ENCODE results near the gene SIRT3.
"Not testable (repeated sequence)": the region's sequence is repeated elsewhere in the genome, so short reads cannot be mapped to it uniquely, and the experiment has no call there.

SIRT3 gene

GRCh38 chr11:190546-190945, 45.6 kb downstream of the SIRT3 start:
- not testable (repeated sequence) for H3K27me3 ChIP-seq (ENCODE audit: control insufficient read depth in 1 of 2, insufficient read depth in 2 of 2, low read length in 2 of 2); H3K4me3 ChIP-seq (ENCODE audit: low read length in 2 of 2); H3K9me3 ChIP-seq (ENCODE audit: control insufficient read depth in 2 of 2, low read length in 2 of 2); H3K27ac ChIP-seq (ENCODE audit: low read length); H3K4me1 ChIP-seq (ENCODE audit: control insufficient read depth, insufficient read depth, low read length); H3K36me3 ChIP-seq (ENCODE audit: control insufficient read depth in 2 of 2, insufficient read depth in 2 of 2, low read length in 2 of 2); H3K9ac ChIP-seq (ENCODE audit: low read length in 2 of 2)

GRCh38 chr11:189843-190311, 46.3 kb downstream of the SIRT3 start:
- H3K4me1 ChIP-seq (ENCODE audit: control insufficient read depth, insufficient read depth, low read length); H3K27me3 ChIP-seq (ENCODE audit: control insufficient read depth in 1 of 2, insufficient read depth in 2 of 2, low read length in 2 of 2); H3K9me3 ChIP-seq (ENCODE audit: control insufficient read depth in 2 of 2, low read length in 2 of 2); H3K9ac ChIP-seq (ENCODE audit: low read length in 2 of 2); H3K4me3 ChIP-seq (ENCODE audit: low read length in 2 of 2); H3K36me3 ChIP-seq (ENCODE audit: control insufficient read depth in 2 of 2, insufficient read depth in 2 of 2, low read length in 2 of 2); H3K27ac ChIP-seq (ENCODE audit: low read length): not testable (repeated sequence)

- H3K27ac ChIP-seq (ENCODE audit: low read length); H3K9ac ChIP-seq (ENCODE audit: low read length in 2 of 2); H3K9me3 ChIP-seq (ENCODE audit: control insufficient read depth in 2 of 2, low read length in 2 of 2); H3K27me3 ChIP-seq (ENCODE audit: control insufficient read depth in 1 of 2, insufficient read depth in 2 of 2, low read length in 2 of 2); H3K36me3 ChIP-seq (ENCODE audit: control insufficient read depth in 2 of 2, insufficient read depth in 2 of 2, low read length in 2 of 2); H3K4me1 ChIP-seq (ENCODE audit: control insufficient read depth, insufficient read depth, low read length); H3K4me3 ChIP-seq (ENCODE audit: low read length in 2 of 2): not testable (repeated sequence)
Measured at GRCh38 chr11:189200-189783, 46.9 kb downstream of the SIRT3 start.

DNA sequence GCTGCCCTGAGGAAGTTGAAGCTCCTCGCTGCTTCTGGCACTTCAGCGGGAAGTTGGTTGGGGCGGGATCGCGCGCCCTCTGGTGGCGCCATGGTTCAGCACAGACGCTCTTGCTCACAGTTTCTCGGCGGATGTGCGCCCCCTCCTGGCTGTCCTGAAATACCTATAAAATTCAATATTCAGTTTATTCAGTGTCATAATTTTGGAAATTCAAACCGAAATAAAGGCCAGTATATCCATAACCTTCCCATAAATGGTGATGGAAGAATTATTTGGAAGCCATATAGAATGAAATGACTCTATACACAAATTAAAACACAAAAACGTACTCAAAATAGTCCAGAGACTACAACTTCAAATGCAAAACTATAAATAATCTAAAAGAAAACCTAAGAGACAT, 55.9 kb downstream of the SIRT3 start:
- H3K27ac ChIP-seq (ENCODE audit: low read length); H3K9me3 ChIP-seq (ENCODE audit: control insufficient read depth in 2 of 2, low read length in 2 of 2): not testable (repeated sequence)

More for the DNA sequence above, 55.9 kb downstream of the SIRT3 start:
- H3K9ac ChIP-seq (ENCODE audit: low read length in 2 of 2); H3K4me3 ChIP-seq (ENCODE audit: low read length in 2 of 2); H3K4me1 ChIP-seq (ENCODE audit: control insufficient read depth, insufficient read depth, low read length); H3K27me3 ChIP-seq (ENCODE audit: control insufficient read depth in 1 of 2, insufficient read depth in 2 of 2, low read length in 2 of 2); H3K36me3 ChIP-seq (ENCODE audit: control insufficient read depth in 2 of 2, insufficient read depth in 2 of 2, low read length in 2 of 2): not testable (repeated sequence)
